GM18517 (cell line): Measurements from ENCODE around the gene KCNQ1OT1.

ENCODE experiments used
- ATAC-seq: cut with Tn5 transposase; IDR thresholded peaks from one replicate; pipeline ENCODE4 v1.9.1; 2021; ENCODE audit warnings: mild to moderate bottlenecking, moderate library complexity; ENCODE audit not compliant: unreplicated experiment

Gene KCNQ1OT1

DNA sequence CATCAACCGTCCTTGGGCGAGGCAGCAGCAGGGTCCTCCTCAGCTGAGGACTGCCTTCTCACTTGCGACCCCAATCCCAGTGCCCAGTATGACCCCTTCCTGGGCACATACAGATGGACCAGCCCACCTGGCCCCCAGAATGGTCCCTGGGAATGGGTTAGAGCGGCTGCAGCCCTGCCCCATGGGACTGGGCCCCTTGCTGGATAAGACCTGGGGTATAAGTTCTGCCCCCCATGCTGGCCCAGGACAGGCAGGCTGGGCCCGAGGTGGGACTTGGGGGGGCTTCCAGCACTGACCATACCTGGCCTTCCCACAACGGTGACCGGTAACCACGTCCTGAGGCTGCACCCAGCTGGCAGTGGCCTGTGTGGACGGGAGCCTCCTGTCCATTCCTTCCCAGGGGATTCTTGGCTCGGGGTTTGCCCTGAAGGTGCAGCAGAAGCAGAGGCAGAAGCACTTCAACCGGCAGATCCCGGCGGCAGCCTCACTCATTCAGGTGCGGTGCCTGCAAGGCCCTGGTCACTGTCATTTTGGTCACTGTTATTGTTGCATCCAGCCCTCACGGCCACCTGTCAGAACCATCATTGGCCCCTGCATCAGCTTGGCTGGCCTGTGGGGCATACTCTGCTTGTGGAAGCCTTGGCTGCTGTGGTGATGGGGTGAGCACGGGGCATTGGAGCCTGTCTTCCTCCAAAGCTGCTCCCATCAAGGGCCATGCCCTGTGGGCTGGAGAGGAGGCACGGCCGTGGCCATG lies 114.8 kb downstream of the KCNQ1OT1 start:
- no peak for ATAC-seq

DNA sequence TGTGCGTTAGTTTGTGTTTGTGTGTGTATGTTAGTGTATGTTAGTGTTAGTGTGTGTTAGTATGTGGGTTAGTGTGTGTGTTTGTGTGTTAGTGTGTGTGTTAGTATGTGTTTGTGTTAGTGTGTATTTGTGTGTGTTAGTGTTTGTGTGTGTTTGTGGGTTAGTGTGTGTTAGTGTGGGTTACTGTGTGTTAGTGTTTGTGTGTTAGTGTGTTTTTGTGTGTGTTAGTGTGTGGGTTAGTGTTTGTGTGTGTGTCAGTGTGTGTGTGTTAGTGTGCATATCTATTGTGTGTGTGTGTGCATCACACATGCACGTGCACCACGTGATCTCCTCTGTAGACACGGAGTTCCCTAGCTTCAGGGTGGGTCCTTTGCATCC lies 115.4 kb downstream of the KCNQ1OT1 start:
- no peak for ATAC-seq

DNA sequence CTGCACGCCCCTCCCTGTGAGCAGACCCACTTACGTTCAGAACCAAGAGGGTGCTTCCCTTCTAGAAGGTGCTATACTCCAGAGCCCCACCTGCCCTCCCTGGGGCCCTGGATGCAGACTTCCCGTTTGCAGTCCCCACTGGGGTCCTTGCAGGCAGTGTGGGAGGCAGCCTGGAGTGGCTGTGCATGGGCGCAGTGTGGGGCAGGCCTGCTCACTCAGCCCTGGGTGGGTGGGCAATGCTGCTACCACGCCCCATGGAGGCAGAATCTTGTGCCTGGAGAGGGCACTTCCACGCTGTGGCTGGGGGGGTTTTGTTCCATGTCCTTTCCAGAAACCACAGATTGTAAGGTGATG lies 116.2 kb downstream of the KCNQ1OT1 start:
- ATAC-seq = no peak

DNA sequence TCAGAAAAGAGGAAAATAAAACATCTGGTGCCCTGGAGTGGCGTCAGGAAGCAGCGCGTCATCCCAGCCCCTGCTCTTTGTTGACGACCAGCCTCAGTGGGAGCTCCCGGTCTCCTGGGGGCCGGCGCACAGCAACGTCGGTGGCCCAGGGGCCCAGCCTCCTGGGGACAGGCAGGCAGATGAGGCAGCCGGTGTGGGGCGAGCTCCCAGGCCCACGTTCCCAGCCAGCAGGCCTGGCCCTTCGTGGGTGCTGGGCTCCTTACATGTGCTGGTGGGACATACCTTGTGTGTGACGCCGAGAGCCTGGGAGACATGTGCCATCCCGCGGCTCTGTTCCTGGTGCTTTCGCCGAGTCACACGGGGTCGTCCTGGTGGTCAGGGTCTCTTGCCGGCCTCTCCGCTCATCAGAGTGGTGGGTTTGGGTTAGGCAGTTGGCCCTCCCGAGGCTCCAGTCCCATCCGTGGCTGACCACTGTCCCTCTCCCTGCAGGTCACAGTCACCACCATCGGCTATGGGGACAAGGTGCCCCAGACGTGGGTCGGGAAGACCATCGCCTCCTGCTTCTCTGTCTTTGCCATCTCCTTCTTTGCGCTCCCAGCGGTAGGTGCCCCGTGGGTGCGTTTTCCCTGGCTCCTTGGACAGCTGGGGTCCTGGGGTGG lies 116.7 kb downstream of the KCNQ1OT1 start:
- ATAC-seq = no peak

DNA sequence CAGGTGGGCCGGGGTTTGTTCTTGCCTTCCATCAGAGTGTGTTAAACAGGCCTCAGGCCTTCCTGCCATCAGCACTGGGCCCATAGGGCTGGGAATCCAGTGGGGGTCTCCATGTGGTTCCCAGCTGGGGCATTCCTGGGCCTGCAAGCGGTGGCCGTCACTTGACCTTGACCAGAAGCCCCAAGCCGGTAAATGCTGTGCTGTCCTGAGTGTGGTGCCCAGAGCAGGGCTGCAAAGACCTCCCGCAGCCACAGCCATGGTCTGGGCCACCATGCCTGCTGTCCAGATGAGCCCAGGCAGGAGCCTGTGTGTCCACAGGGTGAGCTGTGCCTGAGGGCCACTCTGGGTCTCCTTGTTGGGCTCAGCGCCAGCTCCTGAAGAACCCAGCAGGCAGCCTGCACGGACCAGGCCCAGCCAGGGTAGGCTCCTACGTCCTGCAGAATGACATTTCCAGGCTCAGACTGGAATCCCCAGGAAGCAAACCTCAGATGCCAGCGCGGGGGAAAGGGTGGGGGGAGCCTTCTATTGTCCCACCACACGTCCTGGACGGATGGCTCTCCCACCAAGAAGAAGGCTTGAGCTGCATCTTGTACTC lies 117.3 kb downstream of the KCNQ1OT1 start:
- ATAC-seq = no peak

DNA sequence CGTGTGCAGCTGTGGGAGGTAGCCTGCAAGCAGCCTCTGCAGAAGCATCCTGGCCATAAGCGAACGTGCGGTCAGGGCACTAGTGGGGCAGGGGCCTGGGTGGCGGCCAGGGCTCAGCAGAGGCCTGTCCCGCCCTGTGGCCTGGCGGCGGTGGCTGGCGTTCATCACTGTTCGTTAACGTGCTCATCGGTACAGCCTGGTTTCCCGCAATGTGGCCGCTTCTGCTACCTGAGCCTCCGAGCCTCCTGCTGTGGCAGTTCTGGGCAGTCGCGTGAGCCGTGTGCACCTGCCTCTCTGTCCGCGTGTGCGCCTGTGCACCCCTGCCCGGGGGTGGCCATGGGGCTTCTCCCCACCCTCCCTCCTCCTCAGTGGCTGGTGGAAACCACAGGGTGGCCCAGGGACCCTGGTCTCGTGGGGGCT lies 117.9 kb downstream of the KCNQ1OT1 start:
- no peak for ATAC-seq

DNA sequence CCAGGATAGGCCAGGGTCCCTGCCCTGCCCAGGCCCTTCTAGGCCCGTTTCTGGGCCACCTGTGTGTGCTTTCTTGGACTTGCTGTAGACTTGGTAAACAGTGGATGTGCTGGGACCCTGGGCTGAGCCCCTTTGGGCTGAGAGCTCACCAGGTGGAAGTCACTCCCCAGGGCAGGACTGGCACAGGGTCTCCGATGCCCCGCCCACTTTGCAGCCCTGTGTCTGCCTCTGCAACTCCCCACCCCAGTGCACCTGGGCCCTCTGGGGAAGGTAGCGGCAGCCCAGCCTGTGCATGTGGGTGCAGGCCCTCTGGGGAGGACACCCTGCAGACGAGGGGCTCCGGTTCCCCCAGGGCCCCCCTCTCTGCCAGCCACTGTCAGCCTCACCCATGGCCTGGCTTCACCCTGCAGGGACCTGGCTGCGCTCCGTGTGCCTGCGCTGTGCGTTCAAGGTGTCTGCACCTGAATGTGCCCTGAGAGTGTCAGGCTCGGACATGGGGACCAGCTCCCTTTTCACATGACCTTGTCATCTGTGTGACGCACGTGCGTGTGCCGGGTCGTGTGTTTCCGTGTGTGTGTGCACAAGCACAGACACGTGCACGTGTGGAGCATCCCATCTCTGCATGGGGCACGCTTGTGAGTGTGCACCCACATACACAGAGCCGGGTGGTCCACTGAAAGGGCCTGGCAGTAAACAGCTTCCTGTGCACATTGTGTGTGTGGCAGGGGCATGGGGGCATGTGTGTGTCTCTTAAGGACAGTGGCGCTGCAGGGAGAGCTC lies 118.5 kb downstream of the KCNQ1OT1 start:
- ATAC-seq = no peak

DNA sequence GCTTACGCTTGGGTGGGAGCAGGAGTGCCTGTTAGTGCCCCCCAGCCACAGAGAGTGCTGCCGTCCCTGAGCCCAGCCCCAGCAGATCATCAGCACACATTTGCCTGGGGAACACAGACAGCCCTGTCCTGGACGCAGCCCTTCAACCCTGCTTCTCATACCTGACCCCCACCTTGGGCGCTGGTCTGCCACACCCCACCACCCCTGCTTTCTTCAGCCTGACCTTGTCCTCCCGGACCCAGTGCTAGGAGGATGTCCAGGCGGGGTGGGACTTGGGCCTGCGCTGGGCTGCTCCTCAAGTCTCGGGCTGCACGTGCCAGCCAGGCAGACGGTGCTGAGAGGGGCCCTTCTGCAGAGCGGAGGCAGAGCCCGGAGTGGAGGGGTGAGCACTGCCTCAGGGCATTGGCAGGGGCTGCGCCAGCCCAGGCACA lies 119.2 kb downstream of the KCNQ1OT1 start:
- no peak for ATAC-seq

DNA sequence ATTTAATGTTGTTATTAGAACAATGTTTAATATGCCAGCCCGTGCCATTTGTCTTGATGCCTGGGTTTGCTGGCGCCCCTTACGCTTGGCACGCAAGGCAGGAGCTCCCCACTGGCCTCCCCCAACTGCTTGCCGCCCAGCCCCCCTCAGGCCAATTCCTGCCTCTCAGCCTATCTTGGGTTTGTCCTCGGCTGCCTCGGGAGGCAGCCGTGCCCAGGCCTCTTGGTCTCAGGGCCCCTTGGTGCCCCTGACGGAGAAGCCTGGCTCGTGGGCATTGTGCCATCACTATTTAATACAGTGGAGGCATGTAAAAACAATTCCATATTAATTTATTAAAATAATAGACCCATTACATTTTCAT lies 119.8 kb downstream of the KCNQ1OT1 start:
- no peak for ATAC-seq

DNA sequence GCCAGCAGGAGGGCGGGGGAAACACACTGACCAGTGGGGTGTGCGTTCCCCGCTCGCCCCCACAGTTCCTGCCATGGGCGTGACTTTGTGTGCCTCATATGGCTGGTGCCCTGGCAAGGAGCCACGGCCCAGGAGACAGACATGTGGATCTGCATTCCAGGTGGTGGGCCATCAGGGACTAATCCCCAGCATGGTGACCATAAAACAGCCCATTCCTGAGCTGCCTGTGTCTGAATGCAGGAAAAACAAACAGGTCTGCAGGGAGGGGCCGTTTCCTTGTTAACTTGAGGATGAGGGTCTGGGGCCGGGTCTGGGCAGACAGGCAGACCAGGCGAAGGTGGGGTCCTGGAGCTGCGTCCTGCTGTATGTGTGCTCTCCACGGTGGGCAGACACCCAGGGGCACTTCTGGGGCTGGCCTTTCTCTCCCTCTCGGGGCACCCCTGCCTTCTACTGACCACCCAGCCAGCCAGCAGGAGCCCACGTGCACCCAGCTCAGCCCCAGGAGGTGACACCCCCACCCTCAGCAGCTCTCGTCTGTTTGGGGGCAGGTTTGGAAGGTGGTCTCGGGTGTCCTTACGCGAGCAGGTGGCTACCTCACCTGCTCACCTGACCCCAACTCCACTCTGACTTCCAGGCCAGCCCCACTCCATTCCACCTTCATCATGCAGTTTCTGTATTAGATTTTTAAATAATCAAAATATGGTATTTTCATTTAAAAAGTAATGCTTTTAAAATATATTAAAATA lies 120.3 kb downstream of the KCNQ1OT1 start:
- ATAC-seq = no peak

DNA sequence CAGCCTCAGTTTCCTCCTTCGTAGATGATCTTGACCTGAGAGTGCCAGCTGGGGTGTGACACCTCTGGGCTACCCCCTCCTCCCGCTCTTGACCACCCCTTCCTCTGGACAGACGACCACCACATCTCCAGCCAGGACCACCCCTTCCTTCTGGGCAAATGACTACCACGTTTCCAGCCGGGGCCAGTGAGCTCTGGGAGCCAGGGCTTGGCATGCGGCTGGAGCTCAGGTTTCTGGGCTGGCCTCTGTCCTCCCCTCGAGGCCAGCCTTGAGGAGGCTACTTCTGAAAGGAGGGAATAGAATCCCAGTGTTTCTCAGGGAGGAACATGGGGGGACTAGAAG lies 120.9 kb downstream of the KCNQ1OT1 start:
- ATAC-seq = no peak

DNA sequence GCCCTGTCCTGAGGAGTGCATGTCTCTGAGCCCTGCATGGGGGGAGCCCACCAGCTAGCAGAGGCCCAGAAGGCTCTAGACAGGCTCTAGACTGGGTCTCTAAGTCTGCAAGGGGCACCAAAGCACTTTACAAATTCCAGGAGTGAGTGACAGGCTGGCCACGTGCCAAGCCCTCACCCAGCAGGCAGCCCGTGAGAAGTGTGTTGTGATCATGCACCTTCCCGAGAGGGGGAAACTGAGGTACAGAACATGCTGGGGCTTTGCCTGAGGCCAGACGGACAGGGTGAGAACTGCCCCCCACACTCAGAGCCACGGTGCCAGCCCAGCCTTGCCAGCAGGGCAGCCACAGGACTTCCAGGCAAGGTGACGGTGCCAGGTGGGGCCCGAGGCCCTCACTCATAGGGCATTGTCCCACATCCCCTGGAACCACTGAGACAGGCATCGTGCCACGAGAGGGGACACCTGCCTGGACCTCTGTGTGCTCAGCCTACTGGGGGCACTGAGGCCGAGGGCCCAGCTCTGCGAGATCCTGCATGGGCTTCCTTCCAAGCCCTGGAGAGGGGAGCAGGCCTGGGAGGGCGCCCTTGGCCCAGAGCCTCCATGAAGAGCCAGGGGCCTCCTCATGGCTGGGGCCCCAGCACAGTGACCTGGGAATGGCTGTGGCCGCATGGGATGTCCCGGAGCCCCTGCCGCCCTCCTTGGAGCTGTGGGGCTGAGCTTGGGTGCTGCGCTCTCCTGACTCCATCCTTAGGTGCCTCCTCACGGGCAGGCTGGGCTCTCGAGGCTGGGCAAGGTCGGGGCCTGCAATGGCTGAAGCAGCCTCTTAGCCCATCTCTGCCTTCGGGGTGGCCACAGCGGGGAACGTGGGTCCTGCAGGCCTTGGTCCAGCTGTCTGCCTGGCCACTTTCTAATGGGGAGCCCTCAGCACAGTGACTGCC lies 121.5 kb downstream of the KCNQ1OT1 start:
- no peak for ATAC-seq

DNA sequence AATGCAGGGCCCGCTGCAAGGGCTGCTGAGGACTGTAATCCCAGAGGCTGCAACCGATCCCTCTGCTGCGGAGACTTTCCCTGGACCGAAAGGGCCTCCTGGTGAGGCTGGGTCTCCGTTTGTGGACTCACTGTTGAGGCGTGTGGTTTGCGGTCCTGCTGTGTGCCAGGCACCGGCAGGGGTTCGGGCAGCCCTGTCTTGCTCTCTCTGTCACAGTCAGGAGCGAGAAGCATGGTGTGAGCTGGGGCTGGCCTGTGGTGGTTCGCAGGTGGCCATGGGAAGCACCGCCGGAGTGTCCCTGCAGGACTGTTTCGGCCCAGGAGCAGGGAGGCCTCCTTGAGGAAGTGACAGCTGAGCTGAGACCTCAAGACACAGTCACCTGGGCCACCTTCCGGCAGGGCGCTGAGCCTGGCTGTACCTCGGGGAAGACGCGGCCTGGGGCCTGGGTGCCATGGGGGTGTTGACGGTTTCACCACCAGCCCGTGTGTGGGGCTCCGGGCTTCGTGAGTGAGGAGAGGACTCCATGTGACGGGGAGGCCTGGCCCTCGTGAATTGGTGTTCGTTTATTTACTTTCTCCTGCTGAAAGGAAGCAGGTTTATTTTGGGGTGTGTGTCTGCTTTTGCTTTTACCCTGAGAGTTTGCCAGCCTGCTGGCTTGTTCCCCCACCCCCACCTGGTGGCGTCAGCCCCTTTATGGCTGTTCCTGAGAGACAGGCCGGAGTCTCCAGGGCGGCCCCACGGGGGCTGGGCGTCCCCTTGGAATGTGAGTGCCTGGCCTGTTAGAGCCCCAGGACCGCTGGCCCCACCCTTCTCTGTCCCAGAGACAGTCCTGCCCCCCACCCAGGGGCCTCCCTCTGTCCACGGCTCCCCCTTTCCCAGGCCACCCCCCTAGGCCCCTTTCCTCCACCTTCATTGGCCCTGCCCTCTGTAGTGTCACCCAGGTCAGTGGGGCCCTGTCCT lies 122.5 kb downstream of the KCNQ1OT1 start:
- no peak for ATAC-seq

DNA sequence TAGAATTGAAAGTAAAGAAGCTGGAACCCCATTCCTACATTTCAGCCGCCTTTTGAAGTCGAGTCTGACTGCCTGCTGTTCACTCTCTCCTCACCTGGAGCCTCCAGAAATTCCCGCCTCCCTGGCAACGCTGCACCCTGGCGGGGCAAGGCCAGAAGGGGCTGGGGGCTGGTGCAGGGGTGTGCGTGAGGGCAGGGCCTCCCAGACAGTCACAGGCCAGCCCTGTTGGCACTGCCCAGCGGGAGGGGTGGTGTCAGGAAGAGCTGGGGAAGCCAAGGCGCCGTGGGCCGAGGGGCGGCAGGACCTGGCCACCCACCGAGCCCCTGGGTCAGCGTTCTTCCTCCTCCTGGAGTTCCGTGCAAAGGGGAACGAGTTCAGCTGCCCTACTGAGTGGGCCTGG lies 123.2 kb downstream of the KCNQ1OT1 start:
- no peak for ATAC-seq

DNA sequence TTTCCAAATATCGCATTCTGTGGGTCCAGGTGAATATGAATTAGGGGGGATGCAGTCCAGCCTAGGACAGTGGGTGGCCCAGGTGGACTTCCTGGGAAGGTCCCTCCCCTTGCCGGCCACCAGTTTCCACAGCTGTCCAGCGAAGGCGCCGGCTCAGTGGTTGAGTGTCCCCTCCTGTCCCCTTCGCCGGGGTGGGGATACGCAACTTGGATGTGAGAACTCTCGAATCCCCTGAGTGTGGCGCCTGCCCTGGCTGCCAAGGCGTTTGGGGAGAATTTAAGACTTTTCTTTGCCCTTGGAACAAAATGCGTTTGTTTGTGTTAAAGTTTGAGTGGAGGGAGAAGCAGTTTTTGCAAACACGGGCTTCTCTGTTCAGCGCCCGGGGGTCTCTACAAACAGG lies 123.7 kb downstream of the KCNQ1OT1 start:
- ATAC-seq = no peak

DNA sequence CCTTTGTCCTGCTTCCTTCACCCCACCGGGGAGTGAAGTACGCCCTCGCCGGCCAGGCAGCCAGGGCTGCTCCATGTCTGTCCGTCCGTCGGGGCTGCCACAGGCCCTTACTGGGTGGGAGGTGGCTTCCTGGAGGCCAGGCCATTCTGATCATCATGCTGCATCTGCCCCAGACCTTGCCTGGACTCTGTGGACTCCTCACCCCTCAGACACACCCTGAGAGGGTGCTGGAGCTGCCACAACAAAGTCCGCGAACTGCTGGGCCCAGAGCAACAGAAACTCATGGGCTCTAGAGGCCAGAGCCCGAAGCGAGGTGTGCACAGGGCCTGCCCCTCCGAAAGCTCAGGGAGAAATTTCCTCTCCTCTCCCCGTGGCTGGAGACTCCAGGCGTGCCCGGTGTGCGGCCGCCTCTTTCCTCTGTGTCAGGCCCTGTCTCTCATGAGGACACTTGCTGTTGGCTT lies 124.2 kb downstream of the KCNQ1OT1 start:
- ATAC-seq = no peak

DNA sequence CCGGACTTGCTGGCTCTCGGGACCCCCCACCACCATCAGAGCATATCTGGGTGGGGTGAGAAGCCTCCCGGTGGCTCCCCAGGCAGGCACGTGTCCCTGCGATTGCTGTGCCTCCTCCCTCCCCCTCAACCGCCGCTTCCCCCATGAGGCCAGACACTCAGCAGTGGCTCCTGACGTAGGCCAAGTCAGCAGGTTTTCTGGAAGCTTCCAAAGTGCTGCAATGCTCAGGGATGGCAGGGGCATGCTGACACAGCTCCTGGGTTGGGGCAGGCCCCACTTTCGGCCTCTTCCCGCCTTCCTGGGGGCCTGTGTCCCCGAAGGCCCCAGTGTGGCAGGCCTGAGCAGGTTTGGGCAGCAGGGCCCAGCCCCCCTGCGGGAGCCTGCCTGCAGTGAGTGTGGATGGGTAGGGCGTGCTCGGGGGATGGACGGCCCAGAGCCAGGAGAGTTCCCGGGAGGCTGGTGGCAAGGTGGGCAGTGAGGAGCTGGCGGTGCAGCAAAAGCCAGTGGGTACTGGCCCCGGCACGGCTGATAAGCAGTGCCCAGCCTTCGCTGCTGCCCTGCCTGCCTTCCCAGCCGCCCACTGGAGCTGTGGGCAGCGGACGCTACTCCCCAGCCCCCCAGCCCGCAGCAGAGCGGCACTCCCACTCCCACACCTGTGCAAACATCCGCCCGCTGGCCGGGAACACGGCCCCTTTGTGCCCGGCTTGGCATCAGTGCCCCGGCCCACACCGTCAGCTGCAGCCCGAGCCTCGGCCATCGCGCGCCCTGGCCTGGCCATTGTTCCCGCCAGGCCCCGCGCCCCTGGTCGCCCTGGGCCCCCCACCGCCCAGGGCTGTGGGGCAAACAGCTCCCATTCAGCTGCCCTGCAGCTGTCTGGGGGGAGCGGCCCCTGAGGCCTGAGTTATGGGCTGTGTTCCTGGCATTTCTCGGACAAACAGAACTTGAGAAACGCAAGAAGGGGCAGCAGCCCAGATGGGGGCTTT lies 125.0 kb downstream of the KCNQ1OT1 start:
- no peak for ATAC-seq
